Thoracic aorta (tissue), 2 donors: ENCODE data around the gene PSMA3. TPM values are rescaled to one million over a fixed set of nuclear protein-coding genes. Genes with fewer than 3 reads are reported as not detected.

Experiments
- ATAC-seq: fragments of 150-250 bp; one replicate; pipeline ENCODE4 v1.8.0; 2017; ENCODE audit warnings: low read depth; ENCODE audit not compliant: insufficient number of reproducible peaks, low FRiP score
- DNase-seq: peaks from one replicate; pipeline ENCODE4 v3.0.0-alpha.2; 2020; ENCODE audit warnings: low spot score
- H3K27ac ChIP-seq, 2 donors: fragments of 200-600 bp; sonication (generic); 1 replicate in 1 of 2; 2 replicates in 1 of 2; pipeline ENCODE4 v1.5.1; 2016; ENCODE audit warnings: mild to moderate bottlenecking in 2 of 2, moderate library complexity in 2 of 2
- H3K27me3 ChIP-seq: fragments of 200-600 bp; sonication (generic); replicated peaks from 2 replicates; pipeline ENCODE4 v1.6.0; 2016; ENCODE audit warnings: mild to moderate bottlenecking; ENCODE audit not compliant: insufficient read depth
- H3K36me3 ChIP-seq: fragments of 200-600 bp; sonication (generic); one replicate; pipeline ENCODE4 v1.5.1; 2016
- H3K4me1 ChIP-seq, 2 donors: fragments of 200-600 bp; sonication (generic); 1 replicate in 1 of 2; 2 replicates in 1 of 2; pipeline versions ENCODE4 v1.5.1 to v1.6.0; 2016; ENCODE audit warnings: low read depth in 2 of 2, mild to moderate bottlenecking in 1 of 2; ENCODE audit not compliant: control insufficient read depth in 1 of 2
- H3K4me3 ChIP-seq: fragments of 200-600 bp; sonication (generic); 2 replicates; pipeline ENCODE4 v1.5.1; 2016; ENCODE audit warnings: mild to moderate bottlenecking
- H3K9me3 ChIP-seq: fragments of 200-600 bp; sonication (generic); 2 replicates; pipeline ENCODE4 v1.5.1; 2016
- total RNA-seq, 2 donors: library from RNA; depleted of rRNA; stranded (reverse); fragments of >200 nt; gene quantifications; one replicate each; pipeline versions ENCODE4 v1.1.0 to v1.2.3, GENCODE V29; 2016
- TF ChIP-seq, protein P1 (sequence below): fragments of 200-600 bp; sonication (generic); IDR thresholded peaks from one replicate; pipeline ENCODE4 v1.5.1; 2019; ENCODE audit warnings: antibody characterized with exemption

The PSMA3 gene
- total RNA-seq, 2 donors from 2014 or later, result 91.5 to 93.0 TPM

DNA sequence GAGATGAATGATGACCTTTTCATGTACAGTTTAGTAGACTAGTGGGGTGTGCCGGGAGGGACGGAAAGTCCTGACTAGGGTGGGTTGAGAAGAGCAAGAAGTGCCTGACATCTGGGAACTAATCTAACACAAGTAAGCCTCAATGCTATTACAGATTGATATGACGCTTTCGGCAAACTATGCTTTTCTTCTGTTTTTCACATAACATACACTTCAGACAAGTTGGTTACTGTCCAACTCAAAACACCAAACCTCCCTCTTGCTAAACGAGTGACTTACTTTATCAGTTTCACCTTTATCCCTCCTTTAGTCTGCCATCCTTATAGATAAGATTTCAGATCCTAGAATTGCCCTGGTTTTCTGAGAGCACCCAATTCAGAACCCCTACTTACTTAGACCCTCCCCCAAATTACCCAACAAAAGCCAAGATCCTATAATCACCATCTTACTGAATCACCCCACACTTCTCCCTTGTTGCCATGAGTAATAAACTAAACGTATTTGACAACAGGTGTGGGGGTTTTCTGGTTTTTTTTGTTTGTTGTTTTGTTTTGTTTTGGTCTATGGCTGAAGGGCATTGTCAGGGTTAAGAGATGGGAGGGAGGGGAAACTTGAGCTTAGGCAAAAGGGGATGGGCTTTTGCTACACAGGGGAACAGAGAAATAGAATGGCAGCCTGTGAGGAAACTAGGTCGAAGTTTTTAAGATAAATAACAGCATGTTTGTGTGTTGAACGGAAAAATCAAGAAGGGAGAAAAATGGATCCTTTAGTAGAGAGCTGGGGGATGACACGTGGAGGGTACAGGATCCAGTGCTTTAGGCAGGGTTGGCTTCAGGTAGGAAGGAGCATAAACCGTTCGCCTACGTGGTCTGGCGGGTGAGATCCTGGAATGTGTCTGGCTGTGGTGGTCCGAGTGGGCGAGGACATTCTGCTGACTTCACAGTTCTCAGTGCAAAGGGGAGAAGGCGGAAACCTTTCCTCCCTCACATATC is 6.1 kb upstream of the PSMA3 start:
- Histone ChIP-seq H3K36me3 (no peaks in the 10 kb centered on the region), H3K9me3 (no peaks in the 10 kb centered on the region), H3K27me3 (no peaks in the 10 kb centered on the region), H3K27ac (peak overlapping the region; percentile 76 to 84), H3K4me3 (peak overlapping the region; percentile 76), H3K4me1 (peaks cover 0 to 7% of the 10 kb centered on the region in 2 donors)
- ATAC-seq (peak; percentile 32), DNase-seq (no peak)
- TF ChIP-seq, protein P1, sequence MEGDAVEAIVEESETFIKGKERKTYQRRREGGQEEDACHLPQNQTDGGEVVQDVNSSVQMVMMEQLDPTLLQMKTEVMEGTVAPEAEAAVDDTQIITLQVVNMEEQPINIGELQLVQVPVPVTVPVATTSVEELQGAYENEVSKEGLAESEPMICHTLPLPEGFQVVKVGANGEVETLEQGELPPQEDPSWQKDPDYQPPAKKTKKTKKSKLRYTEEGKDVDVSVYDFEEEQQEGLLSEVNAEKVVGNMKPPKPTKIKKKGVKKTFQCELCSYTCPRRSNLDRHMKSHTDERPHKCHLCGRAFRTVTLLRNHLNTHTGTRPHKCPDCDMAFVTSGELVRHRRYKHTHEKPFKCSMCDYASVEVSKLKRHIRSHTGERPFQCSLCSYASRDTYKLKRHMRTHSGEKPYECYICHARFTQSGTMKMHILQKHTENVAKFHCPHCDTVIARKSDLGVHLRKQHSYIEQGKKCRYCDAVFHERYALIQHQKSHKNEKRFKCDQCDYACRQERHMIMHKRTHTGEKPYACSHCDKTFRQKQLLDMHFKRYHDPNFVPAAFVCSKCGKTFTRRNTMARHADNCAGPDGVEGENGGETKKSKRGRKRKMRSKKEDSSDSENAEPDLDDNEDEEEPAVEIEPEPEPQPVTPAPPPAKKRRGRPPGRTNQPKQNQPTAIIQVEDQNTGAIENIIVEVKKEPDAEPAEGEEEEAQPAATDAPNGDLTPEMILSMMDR, result no peak

DNA sequence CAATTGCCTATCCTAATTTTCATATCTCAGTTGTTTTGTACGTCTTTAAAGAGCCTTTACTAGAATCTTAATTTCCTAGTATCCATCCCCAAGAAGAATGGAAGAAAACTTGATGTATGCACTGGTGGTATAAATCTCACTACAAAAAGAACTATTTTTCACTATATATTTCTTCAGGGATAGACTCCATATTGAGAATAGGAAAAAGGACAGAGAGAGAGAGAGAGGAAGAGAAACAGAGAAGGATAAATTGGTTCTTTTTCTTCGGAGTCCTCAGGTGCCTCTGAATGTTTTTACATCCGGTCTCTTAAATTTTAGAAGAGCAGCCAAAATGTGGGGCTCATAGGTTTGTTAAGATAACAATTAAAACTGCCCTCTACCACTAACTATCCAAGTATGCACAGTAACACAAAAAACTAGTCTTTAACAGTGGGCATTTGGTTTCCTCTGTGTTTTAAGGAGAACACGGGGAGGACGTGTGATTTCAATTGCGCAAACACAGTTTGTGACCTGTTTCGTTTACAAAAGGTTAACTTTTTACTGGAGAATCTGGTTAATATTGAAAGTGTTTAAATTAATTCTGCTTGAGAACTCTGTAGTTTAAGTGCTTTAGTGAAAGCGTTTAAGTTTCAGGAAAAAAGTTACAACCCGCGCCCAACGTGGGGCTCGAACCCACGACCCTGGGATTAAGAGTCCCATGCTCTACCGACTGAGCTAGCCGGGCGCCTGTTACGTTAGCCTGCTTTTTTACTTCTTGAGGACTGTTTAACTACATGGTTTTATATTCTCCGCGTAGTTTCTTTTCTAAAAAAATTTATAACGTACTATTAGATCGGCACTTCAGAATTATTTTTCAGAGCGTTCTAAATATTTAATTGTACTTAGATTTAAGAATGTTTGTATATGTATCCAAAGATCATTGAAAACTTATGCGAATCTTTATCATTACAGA is 5.1 kb upstream of the PSMA3 start:
- TF ChIP-seq, protein P1, result no peak
- Histone ChIP-seq H3K27ac (peak overlapping the region; percentile 76 to 84), H3K4me3 (peak overlapping the region; percentile 76), H3K36me3 (no peaks in the 10 kb centered on the region), H3K4me1 (peaks cover 0 to 7% of the 10 kb centered on the region in 2 donors), H3K27me3 (no peaks in the 10 kb centered on the region), H3K9me3 (no peaks in the 10 kb centered on the region)
- DNase-seq, result peak; percentile 25
- ATAC-seq, result peak; percentile 14

DNA sequence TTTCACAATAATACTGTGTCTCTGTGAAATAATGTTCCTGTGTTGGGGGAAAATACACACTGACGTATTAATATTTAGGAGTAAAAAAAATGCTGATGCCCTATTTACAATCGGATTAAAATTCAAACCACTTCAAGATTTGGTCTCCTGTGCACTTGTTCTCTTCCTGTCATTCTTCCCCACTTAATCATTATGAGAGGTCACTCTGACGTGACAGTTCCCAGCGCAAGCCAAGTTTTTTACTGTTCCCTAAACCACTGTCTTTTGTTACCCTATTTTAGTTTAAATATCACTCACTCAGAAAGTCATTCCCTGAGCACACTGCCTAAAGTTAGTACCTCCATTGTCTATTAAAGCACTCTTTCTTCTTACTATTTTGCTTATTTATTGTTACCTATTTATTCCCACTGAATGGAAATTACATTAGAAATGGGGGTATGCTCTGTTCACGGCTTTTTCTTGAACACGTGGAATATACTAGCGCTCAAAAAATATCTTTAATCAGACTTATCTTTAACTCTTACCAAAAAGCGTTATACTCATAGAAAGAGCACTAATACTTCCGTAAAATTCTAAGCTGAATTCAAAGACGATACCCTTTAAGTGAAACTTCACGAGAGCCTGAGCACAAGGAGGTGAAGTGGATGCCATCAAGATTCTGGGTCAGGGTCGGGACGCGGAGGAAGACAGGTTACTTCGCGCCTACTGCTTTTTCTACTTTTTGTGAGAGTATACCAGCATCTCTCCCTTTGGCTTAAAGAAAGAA is 670 bp upstream of the PSMA3 start:
- no peak for DNase-seq
- Histone ChIP-seq H3K27me3 (no peaks in the 10 kb centered on the region), H3K27ac (peak overlapping the region; percentile 96 to 99), H3K4me1 (peaks cover 17 to 21% of the 10 kb centered on the region in 2 donors), H3K9me3 (no peaks in the 10 kb centered on the region), H3K4me3 (peak overlapping the region; percentile 100), H3K36me3 (no peaks in the 10 kb centered on the region)
- peak; percentile 7 for ATAC-seq
- TF ChIP-seq, protein P1, result no peak

DNA sequence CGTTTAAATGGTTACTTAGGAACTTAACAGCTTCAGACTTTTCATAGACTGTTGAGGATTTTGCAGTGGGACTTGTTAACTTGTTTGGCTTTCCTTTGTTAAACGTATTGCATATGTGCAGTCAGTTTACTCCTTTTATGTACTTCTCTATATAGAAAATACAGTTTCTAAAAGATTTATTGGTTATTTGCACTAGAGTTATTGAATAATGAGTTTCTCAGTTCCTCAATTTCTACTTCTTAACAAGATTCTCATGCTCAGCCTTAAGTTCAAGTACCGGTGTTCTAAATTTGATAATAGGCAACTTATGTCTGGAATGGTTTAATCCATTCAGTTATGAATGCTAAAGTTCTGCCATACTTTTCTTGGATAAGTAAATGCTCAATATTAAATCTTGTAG is 919 bp downstream of the PSMA3 start:
- H3K9me3 ChIP-seq, result no peaks in the 10 kb centered on the region
- H3K27ac ChIP-seq, result peak overlapping the region; percentile 96 to 99
- H3K4me1 ChIP-seq, result peaks cover 17 to 21% of the 10 kb centered on the region in 2 donors
- TF ChIP-seq, protein P1, result no peak
- ATAC-seq (no peak), DNase-seq (no peak)
- no peaks in the 10 kb centered on the region for H3K27me3 ChIP-seq
- H3K36me3 ChIP-seq, result no peaks in the 10 kb centered on the region
- H3K4me3 ChIP-seq, result peak overlapping the region; percentile 100
